ENCODE results near the gene SLC25A10.

Gene SLC25A10

GRCh38 chr17:81706757-81707624, 5.1 kb upstream of the SLC25A10 start:
- no peak for DNase-seq

- no peak for DNase-seq
Observed at GRCh38 chr17:81707725-81708646, 4.1 kb upstream of the SLC25A10 start.

GRCh38 chr17:81708739-81709185, 3.3 kb upstream of the SLC25A10 start:
- DNase-seq = no peak

- DNase-seq = peak; percentile 37
Observed at GRCh38 chr17:81710514-81711308, 1.4 kb upstream of the SLC25A10 start.

GRCh38 chr17:81712468-81713003, 452 bp downstream of the SLC25A10 start:
- peak; percentile 51 for DNase-seq

GRCh38 chr17:81713004-81713555, 996 bp downstream of the SLC25A10 start:
- DNase-seq = peak; percentile 42

- DNase-seq = peak; percentile 65
Observed at GRCh38 chr17:81713556-81714411, 1.7 kb downstream of the SLC25A10 start.

GRCh38 chr17:81714412-81715106, 2.5 kb downstream of the SLC25A10 start:
- DNase-seq = no peak

- no peak for DNase-seq
Observed at GRCh38 chr17:81715107-81715871, 3.2 kb downstream of the SLC25A10 start.

- no peak for DNase-seq
Observed at GRCh38 chr17:81715872-81716673, 4.0 kb downstream of the SLC25A10 start.

GRCh38 chr17:81716674-81716996, 4.6 kb downstream of the SLC25A10 start:
- no peak for DNase-seq

- no peak for DNase-seq
Observed at GRCh38 chr17:81717049-81717765, 5.1 kb downstream of the SLC25A10 start.

- no peak for DNase-seq
Observed at GRCh38 chr17:81717766-81718089, 5.6 kb downstream of the SLC25A10 start.

- DNase-seq = no peak
Observed at GRCh38 chr17:81719410-81720266, 7.6 kb downstream of the SLC25A10 start.

GRCh38 chr17:81720267-81721071, 8.4 kb downstream of the SLC25A10 start:
- no peak for DNase-seq
